ENCODE data around the gene TNFRSF1A.

DNA sequence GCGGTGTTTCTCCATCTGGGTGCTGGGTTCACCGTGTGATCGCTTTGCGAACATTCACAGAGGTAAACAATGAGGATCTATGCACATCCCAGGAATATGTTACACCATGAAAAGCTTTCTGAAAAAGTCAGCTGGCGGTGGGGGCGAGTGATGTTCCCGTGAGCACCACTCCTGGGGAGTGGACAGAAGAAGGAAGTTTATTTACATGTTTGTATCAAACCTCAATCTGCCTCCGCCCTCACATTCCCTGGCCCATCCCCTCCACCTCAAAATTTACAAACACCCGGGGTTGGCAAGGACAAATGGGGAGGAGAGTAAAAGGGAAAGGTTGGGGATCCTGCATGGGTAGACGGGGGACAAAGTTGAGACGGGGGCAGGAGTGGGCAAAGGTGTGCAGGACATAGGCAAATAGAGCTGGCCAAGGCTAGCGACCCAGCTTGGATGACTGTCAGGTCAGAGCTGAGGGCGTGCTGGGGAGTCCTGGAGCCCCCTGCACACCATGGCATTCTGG lies 6.9 kb downstream of the TNFRSF1A start:
- TF ChIP-seq, protein P1, sequence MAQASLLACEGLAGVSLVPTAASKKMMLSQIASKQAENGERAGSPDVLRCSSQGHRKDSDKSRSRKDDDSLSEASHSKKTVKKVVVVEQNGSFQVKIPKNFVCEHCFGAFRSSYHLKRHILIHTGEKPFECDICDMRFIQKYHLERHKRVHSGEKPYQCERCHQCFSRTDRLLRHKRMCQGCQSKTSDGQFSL (CRISPR knock-in tag; IDR thresholded peaks at IDR 0.05): no peak
- TF ChIP-seq, protein P1 (tag; IDR thresholded peaks at IDR 0.05): no peak
- TF ChIP-seq, protein P2, sequence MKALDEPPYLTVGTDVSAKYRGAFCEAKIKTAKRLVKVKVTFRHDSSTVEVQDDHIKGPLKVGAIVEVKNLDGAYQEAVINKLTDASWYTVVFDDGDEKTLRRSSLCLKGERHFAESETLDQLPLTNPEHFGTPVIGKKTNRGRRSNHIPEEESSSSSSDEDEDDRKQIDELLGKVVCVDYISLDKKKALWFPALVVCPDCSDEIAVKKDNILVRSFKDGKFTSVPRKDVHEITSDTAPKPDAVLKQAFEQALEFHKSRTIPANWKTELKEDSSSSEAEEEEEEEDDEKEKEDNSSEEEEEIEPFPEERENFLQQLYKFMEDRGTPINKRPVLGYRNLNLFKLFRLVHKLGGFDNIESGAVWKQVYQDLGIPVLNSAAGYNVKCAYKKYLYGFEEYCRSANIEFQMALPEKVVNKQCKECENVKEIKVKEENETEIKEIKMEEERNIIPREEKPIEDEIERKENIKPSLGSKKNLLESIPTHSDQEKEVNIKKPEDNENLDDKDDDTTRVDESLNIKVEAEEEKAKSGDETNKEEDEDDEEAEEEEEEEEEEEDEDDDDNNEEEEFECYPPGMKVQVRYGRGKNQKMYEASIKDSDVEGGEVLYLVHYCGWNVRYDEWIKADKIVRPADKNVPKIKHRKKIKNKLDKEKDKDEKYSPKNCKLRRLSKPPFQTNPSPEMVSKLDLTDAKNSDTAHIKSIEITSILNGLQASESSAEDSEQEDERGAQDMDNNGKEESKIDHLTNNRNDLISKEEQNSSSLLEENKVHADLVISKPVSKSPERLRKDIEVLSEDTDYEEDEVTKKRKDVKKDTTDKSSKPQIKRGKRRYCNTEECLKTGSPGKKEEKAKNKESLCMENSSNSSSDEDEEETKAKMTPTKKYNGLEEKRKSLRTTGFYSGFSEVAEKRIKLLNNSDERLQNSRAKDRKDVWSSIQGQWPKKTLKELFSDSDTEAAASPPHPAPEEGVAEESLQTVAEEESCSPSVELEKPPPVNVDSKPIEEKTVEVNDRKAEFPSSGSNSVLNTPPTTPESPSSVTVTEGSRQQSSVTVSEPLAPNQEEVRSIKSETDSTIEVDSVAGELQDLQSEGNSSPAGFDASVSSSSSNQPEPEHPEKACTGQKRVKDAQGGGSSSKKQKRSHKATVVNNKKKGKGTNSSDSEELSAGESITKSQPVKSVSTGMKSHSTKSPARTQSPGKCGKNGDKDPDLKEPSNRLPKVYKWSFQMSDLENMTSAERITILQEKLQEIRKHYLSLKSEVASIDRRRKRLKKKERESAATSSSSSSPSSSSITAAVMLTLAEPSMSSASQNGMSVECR (CRISPR knock-in tag; IDR thresholded peaks at IDR 0.05): no peak
- no peak for TF ChIP-seq ZNF24 (IDR thresholded peaks at IDR 0.05)
- TF ChIP-seq POLR2AphosphoS5 (IDR thresholded peaks at IDR 0.05; ENCODE audit: control insufficient read depth, insufficient read depth, low read depth, low read length): no peak
- TF ChIP-seq PCBP2 (IDR thresholded peaks at IDR 0.05; ENCODE audit: low read depth, low read length, poor library complexity, severe bottlenecking): no peak
- TF ChIP-seq, protein P3, sequence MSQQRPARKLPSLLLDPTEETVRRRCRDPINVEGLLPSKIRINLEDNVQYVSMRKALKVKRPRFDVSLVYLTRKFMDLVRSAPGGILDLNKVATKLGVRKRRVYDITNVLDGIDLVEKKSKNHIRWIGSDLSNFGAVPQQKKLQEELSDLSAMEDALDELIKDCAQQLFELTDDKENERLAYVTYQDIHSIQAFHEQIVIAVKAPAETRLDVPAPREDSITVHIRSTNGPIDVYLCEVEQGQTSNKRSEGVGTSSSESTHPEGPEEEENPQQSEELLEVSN (IDR thresholded peaks at IDR 0.05; ENCODE audit: borderline replicate concordance in 1 of 2, extremely low read depth in 1 of 2, insufficient read depth in 1 of 2, insufficient read length in 1 of 2, low read depth in 1 of 2, low read length in 1 of 2, poor library complexity in 1 of 2, severe bottlenecking in 1 of 2): no peak
- TF ChIP-seq, protein P4, sequence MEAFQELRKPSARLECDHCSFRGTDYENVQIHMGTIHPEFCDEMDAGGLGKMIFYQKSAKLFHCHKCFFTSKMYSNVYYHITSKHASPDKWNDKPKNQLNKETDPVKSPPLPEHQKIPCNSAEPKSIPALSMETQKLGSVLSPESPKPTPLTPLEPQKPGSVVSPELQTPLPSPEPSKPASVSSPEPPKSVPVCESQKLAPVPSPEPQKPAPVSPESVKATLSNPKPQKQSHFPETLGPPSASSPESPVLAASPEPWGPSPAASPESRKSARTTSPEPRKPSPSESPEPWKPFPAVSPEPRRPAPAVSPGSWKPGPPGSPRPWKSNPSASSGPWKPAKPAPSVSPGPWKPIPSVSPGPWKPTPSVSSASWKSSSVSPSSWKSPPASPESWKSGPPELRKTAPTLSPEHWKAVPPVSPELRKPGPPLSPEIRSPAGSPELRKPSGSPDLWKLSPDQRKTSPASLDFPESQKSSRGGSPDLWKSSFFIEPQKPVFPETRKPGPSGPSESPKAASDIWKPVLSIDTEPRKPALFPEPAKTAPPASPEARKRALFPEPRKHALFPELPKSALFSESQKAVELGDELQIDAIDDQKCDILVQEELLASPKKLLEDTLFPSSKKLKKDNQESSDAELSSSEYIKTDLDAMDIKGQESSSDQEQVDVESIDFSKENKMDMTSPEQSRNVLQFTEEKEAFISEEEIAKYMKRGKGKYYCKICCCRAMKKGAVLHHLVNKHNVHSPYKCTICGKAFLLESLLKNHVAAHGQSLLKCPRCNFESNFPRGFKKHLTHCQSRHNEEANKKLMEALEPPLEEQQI (IDR thresholded peaks at IDR 0.05): no peak
- TF ChIP-seq CHD1 (IDR thresholded peaks at IDR 0.05; ENCODE audit: low read length): no peak
- TF ChIP-seq, protein P5, sequence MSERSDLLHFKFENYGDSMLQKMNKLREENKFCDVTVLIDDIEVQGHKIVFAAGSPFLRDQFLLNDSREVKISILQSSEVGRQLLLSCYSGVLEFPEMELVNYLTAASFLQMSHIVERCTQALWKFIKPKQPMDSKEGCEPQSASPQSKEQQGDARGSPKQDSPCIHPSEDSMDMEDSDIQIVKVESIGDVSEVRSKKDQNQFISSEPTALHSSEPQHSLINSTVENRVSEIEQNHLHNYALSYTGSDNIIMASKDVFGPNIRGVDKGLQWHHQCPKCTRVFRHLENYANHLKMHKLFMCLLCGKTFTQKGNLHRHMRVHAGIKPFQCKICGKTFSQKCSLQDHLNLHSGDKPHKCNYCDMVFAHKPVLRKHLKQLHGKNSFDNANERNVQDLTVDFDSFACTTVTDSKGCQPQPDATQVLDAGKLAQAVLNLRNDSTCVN (CRISPR knock-in tag; IDR thresholded peaks at IDR 0.05): no peak
- TF ChIP-seq TAF1 (IDR thresholded peaks at IDR 0.05; ENCODE audit: control insufficient read depth, extremely low read depth, insufficient read depth, low read length, severe bottlenecking): no peak

Measured in K562 (cell line).